TTC549 (cell line): ENCODE measurements around the gene GNG7.
"Not testable (repeated sequence)": the region's sequence is repeated elsewhere in the genome, so short reads cannot be mapped to it uniquely, and the experiment has no call there.

Source experiments
- FAIRE-seq: peaks from 2 replicates; lab custom pipeline; 2012; peaks lifted over from hg19 to GRCh38; lab: Jason Lieb, UNC

GNG7 gene

GRCh38 chr19:2675892-2676291 is 26.6 kb downstream of the GNG7 start:
- no peak for FAIRE-seq

- no peak for FAIRE-seq
These were observed 32.3 kb downstream of the GNG7 start for GRCh38 chr19:2670217-2670616.

- no peak for FAIRE-seq
These were observed 34.2 kb downstream of the GNG7 start for GRCh38 chr19:2668175-2668763.

- not testable (repeated sequence) for FAIRE-seq
These were observed 35.1 kb downstream of the GNG7 start for GRCh38 chr19:2667349-2667748.

- FAIRE-seq: no peak
These were observed 36.0 kb downstream of the GNG7 start for GRCh38 chr19:2666344-2666994.

- no peak for FAIRE-seq
These were observed 37.4 kb downstream of the GNG7 start for GRCh38 chr19:2665103-2665502.

GRCh38 chr19:2663920-2664571 is 38.4 kb downstream of the GNG7 start:
- FAIRE-seq: no peak

- FAIRE-seq: no peak
These were observed 40.9 kb downstream of the GNG7 start for GRCh38 chr19:2661615-2662014.

- FAIRE-seq: no peak
These were observed 42.5 kb downstream of the GNG7 start for GRCh38 chr19:2659856-2660432.

- FAIRE-seq: no peak
These were observed 46.0 kb downstream of the GNG7 start for GRCh38 chr19:2656533-2656932.

GRCh38 chr19:2653710-2654707 is 48.5 kb downstream of the GNG7 start:
- no peak for FAIRE-seq

GRCh38 chr19:2653218-2653617 is 49.3 kb downstream of the GNG7 start:
- FAIRE-seq: no peak

- no peak for FAIRE-seq
These were observed 49.9 kb downstream of the GNG7 start for GRCh38 chr19:2652504-2653099.

- not testable (repeated sequence) for FAIRE-seq
These were observed 51.3 kb downstream of the GNG7 start for GRCh38 chr19:2651002-2651733.

GRCh38 chr19:2650515-2650914 is 52.0 kb downstream of the GNG7 start:
- no peak for FAIRE-seq

GRCh38 chr19:2648528-2648937 is 54.0 kb downstream of the GNG7 start:
- peak; percentile 83 for FAIRE-seq

GRCh38 chr19:2648099-2648498 is 54.4 kb downstream of the GNG7 start:
- FAIRE-seq: no peak

GRCh38 chr19:2646866-2647535 is 55.5 kb downstream of the GNG7 start:
- no peak for FAIRE-seq

- FAIRE-seq: no peak
These were observed 56.7 kb downstream of the GNG7 start for GRCh38 chr19:2645826-2646225.

GRCh38 chr19:2643123-2643737 is 59.3 kb downstream of the GNG7 start:
- not testable (repeated sequence) for FAIRE-seq
